Esophagus muscularis mucosa (tissue), 3 donors: ENCODE results near the gene ZKSCAN3.

Source experiments
- EP300 ChIP-seq: sonication (generic); formaldehyde crosslinking; IDR thresholded peaks from one replicate; pipeline ENCODE4 v1.6.1; 2017; ENCODE audit warnings: antibody characterized with exemption
- TF ChIP-seq, protein P1 (sequence below), 3 experiments: fragments of 200-600 bp in 2 of 3; fragments of 450-650 bp in 1 of 3; sonication (generic) in 2 of 3; IDR thresholded peaks; one replicate each; pipeline ENCODE4 v1.5.1; 2017 to 2019; ENCODE audit warnings: antibody characterized with exemption in 3 of 3, mild to moderate bottlenecking in 2 of 3, moderate library complexity in 1 of 3

DNA sequence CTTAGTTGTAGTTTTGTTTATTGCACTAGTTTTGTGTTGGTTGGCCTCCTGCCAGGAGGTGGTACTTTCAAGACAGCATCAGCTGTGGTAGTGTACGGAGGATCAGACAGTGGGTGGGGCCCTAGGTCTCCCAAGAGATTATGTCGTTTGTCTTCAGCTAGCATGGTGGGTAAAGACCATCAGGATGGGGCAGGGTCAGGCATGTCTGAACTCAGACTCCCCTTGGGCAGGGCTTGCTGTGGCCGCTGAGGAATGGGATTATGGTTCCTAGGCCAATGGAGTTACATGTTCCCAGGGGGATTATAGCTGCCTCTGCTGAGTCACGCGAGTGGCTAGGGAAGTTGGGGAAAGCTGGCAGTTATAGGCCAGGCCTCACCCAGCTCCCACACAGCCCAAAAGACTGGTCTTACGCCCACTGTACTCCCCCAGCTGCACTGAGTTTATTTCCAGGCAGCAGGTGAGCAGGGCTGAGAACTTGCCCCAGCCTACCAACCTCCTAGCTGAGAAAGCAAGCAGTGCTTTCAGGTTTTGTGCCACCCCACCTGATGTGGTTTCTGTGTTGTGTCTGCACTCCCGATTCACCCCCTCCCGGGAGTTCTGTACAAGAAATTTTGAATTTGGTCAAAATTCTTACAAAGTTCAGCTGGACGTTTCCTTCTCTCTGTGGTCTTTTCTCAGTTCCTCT, 38.5 kb upstream of the ZKSCAN3 start:
- no peak for TF ChIP-seq EP300
- TF ChIP-seq, protein P1, sequence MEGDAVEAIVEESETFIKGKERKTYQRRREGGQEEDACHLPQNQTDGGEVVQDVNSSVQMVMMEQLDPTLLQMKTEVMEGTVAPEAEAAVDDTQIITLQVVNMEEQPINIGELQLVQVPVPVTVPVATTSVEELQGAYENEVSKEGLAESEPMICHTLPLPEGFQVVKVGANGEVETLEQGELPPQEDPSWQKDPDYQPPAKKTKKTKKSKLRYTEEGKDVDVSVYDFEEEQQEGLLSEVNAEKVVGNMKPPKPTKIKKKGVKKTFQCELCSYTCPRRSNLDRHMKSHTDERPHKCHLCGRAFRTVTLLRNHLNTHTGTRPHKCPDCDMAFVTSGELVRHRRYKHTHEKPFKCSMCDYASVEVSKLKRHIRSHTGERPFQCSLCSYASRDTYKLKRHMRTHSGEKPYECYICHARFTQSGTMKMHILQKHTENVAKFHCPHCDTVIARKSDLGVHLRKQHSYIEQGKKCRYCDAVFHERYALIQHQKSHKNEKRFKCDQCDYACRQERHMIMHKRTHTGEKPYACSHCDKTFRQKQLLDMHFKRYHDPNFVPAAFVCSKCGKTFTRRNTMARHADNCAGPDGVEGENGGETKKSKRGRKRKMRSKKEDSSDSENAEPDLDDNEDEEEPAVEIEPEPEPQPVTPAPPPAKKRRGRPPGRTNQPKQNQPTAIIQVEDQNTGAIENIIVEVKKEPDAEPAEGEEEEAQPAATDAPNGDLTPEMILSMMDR (IDR thresholded peaks at IDR 0.05), result no peak
